HG03064 (cell line): ENCODE results near the gene AP3S1.
"Not testable (repeated sequence)": the region's sequence is repeated elsewhere in the genome, so short reads cannot be mapped to it uniquely, and the experiment has no call there.

Experiments
- ATAC-seq: cut with Tn5 transposase; IDR thresholded peaks from one replicate; pipeline ENCODE4 v1.9.1; 2021; ENCODE audit warnings: low read depth; ENCODE audit not compliant: unreplicated experiment

The AP3S1 gene

DNA sequence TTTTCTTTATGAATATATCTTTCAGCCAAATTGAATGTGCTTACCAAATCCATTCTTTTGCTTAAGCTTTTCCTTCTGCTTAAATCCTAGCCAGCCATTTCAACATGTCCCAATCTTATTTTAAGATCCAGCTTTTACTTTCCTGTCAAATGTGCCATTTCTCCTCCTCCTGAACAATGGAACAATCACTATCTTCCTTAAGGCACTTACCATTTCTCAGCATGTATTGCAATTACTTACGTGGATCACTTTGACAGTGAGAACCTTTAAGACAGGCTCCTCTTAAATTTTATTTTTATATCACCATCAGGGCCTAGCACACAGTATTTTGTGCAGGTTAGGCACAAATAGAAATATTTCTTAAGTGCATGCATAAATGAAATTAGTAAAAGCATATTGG is 20.9 kb upstream of the AP3S1 start:
- no peak for ATAC-seq

- not testable (repeated sequence) for ATAC-seq
Measured at GRCh38 chr5:115824983-115825382, 16.8 kb upstream of the AP3S1 start.

- ATAC-seq, result no peak
Measured at GRCh38 chr5:115825948-115826347, 15.8 kb upstream of the AP3S1 start.

DNA sequence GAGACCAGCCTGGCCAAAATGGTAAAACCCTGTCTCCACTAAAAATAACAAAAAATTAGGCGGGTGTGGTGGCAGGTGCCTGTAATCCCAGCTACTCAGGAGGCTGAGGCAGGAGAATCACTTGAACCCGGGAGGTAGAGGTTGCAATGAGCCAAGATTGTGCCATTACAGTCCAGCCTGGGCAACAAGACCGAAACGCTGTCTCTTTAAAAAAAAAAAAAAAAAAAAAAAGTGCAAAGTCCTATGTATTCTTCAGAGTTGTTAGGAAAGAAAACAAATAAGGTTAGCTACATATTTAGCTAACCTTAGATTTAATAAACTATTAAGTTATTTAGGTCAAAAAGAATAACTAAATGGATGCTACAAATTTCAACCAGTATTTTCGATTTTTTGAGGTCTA is 11.8 kb upstream of the AP3S1 start:
- no peak for ATAC-seq

- ATAC-seq, result peak; percentile 60
Measured at GRCh38 chr5:115831163-115831768, 10.5 kb upstream of the AP3S1 start.

DNA sequence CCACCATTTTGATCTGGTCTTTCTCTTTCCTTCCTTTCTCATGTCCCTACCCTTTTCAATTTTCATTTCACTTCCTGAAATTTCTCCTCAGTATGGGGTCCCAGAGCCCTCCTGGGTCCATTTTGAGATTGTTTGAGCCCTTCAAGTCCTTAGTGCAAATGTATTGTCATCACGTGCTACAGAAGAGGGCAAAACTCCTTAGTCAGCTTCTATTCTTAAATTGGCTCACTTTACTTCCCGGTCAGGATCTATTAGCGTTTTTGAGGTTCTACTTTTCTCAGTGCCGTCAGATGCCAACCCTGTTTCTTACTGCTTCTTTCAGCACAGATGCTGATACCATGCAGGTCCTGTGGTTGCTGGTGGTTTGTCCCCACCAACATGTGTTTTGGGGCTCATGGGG is 6.3 kb upstream of the AP3S1 start:
- no peak for ATAC-seq

DNA sequence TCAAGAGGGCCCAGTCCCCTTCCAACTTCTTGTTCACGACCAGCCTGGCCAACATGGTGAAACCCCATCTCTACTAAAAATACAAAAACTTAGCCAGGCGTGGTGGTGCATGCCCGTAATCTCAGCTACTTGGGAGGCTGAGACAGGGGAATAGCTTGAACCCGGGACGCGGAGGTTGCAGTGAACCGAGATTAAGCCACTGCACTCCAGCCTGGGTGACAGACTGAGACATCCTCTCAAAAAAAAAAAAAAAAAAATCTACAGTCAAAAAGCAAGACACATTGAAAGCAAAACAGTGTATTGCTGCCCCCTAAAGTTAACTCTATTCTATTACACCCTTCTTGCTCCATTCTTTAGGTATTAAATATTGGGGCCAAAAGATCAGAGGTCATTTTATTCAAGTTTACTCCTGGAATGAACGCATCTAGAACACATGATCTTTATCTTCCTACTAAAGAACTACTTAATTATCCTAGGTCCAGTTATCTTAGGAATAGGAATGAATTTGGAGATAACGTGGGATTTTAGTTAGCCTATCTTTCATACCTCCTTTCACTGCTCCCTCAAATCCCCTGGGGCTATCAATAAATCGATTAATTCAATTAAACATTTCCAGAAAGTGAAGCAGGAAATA is 2.7 kb upstream of the AP3S1 start:
- ATAC-seq, result no peak

GRCh38 chr5:115840873-115841272 is 862 bp upstream of the AP3S1 start:
- ATAC-seq, result no peak

GRCh38 chr5:115842089-115842935 is 577 bp downstream of the AP3S1 start:
- peak; percentile 39 for ATAC-seq

DNA sequence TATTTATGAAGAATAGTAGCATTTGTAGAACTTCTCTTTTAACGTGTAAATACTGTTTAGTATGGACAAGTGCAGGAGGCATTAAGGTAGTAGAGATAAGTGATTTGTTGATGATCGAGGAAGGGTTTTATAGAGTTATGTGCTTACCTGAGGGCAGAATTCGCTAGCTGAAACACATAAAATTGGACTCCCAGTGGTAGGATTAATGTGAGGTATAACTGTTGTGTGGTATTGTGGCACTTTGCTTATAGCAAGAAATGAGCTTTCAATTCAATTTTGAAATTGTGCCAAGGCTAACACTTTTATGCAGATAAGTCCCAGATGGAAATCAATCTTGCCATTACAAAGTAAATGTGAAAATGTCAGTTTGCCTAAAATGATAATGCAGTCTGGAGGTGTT is 1.2 kb downstream of the AP3S1 start:
- ATAC-seq, result no peak

DNA sequence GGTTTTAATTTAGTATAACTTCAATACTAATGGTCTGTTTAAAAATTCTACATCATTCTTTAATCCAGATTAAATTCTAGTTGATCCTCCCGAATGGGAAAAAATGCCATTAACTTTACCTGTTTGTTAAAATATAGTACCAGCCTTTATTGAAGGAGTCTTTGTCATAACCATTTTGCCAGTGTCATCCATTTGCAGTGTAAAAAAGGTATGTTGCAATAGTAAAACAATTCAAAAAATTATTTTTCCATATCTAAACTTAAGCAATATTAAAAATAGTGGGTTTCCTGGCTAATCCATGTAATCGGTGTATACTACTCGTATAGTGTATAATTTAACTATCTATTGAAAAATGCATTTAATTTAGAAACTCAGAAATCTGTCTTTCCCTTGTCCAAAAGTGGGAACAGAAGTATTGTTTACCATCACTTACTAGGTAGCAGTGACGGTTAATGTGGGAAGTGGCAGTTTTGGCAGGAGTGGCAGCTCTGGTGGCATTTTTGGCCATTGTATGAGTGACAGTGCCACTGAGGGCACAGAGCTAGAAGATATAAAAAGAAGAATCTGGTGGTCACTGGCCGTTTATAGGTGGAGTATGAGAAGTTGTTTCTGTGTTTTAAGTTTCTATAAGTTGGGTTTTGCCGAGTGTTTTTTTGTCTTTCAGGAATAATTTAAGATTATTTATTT is 1.9 kb downstream of the AP3S1 start:
- no peak for ATAC-seq

DNA sequence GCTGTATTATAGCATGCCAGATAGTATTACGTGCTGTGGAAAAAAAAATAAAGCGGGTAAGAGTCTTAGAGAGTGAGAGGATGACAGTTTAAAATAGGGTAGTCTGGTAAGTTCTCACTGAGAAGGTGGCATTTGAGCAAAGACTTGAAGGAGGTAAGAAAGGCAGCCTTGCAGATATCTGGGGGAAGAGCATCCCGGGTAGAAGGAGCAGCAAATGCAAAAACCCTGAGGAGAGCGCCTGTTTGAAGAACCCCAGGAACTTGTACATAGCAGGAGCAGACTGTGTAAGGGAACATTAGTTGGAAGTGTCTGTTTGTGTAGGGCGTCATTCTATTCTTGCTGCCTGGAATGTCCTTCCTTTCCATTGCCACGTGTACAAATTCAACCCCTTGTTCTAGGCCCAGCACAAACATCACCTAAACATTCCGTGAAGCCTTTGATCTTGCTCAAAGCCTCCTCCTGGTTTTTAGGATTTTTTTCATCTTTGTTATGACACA is 2.6 kb downstream of the AP3S1 start:
- no peak for ATAC-seq

DNA sequence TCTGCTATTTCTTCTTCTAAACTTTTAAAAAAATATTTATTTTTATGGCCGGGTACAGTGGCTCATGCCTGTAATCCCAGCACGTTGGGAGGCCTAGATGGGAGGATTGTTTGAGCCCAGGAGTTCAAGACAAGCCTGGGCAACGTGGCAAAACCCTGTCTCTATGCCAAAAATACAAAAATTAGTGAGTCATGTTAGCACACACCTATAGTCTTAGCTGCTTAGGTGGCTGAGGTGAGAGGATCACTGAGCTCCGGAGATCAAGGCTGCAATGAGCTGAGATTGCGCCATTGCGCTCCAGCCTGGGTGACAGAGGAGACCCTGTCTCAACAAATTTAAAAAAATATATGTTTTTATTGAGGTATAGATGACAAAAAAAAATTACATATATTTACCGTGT is 5.6 kb downstream of the AP3S1 start:
- ATAC-seq, result no peak

DNA sequence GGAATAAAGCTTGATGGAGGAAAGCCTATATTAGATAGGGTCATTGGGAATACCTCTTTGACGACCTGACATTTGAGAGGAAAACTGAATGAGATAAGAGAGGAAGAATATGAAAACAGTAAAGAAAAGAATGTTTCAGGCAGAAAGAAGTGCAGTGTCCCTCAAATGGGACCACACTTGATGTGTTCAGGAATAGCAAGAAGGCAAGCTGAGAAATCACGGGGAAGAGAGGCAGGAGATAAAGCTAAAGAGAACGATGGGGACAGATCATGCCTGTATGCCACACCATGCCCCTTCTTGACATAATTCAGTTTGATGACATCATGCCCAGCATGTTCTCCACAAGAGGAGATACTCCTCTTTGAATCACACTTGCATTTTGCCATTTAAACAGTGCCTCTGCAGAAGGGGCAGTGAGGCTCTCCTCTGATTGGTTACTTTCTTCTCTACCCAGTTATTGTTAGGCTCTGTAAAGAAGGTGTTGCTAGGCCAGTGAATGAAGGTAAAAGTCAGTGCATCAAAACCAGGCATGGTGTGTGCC is 7.6 kb downstream of the AP3S1 start:
- ATAC-seq, result no peak

- ATAC-seq, result no peak
Measured at GRCh38 chr5:115850744-115851416, 9.1 kb downstream of the AP3S1 start.

DNA sequence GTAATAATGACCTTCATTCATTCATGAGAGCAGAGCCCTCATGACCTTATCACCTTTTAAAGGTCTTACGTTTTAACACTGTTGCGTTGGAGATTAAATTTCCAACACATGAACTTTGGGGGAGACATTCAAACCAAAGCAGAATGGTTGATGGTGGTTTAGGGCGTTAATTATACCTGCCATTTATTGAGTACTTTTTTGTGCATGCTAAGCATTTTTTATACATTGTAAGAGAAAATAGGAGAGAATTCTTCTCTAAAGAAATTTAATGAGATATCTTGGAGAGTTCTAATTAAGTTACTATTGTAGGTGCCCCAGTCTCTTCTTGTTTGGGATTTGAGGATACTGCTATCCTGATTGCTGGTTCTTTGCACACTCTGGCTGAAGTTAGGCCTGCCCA is 12.4 kb downstream of the AP3S1 start:
- ATAC-seq, result no peak

DNA sequence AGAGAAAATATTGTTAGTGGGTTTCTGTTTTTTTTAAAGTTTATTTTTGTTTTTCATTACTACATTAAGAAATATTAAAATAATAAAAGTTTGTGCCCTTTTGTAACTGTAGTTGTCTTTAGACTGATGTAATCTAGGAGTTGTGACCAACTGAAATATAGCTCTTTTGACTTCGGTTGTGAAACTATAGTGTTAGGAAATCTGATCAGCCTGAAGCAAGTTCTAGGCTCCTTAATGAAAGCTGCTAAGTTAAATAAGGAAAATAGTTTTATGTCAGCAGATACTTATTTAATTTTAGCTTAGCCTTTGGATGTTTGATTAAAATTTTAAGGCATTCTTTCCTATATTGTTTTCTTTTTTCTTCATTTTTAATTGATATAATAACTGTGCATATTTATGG is 14.2 kb downstream of the AP3S1 start:
- no peak for ATAC-seq

DNA sequence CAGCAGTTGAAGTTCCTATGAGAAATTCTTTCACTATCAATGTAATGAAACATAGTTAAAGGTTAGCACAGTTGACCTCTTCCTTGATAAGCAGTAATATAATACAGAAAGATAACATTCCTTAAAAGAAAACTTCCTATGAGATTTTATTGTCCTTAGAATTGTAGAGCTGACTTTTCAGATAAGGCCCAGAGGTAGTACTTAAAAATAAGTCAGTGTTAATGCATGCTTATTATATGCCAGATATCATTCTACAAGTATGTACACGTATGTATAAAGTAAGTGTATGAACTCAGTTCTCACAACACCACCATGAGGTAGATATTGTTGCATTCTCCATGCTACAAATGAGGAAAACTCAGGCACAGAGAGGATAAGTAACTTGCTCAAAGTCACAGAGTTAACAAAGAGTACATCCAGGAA is 15.3 kb downstream of the AP3S1 start:
- no peak for ATAC-seq

DNA sequence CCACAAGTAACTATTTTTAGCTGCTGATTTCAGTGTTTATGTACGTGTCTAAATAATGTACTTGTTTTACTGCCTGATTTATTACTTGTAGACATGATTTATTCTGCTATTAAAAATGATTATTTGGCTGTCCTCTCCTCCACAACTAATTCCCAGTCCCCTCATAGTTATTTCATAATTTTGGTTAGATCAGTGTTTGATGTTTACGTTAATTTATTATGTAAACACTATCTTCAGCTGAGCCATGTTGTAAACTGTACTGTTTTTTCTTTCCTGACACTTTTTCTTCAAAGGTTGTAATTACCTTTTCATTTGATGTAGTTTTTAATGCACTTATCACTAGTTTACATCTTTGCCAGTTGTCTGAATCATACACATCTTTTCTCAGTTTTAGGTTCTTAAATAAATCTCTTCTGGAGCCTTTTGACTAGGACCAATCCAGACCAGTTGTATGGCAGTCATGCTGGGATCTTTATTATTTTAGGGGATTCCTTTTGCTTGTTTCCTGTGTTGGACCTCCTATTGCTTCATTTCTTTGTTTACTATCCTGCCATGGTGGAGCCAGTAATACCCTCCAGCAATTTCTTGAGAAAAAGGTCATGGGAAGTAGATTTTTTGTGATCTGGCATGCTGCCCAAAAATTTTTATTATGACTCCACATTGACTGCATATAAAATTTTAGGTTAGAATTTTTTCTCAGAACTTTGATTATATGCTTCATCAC is 16.1 kb downstream of the AP3S1 start:
- ATAC-seq, result no peak

- no peak for ATAC-seq
Measured at GRCh38 chr5:115858396-115858795, 16.7 kb downstream of the AP3S1 start.
